GM10847 (cell line): ENCODE data around the gene TANGO2.
A peak's percentile ranks its signal among the peaks of the same experiment; 100 is the strongest.

Experiments used
- POLR2A ChIP-seq: IDR thresholded peaks from 2 replicates; pipeline ENCODE4 v1.6.1; 2011; ENCODE audit not compliant: insufficient read length; ENCODE audit errors: extremely low read depth

TANGO2 gene

GRCh38 chr22:20062766-20063083 is 41.8 kb downstream of the TANGO2 start:
- no peak for TF ChIP-seq POLR2A

- TF ChIP-seq POLR2A: no peak
These were observed 42.6 kb downstream of the TANGO2 start for GRCh38 chr22:20063271-20064139.

- TF ChIP-seq POLR2A: no peak
These were observed 43.2 kb downstream of the TANGO2 start for GRCh38 chr22:20064140-20064480.

GRCh38 chr22:20064545-20065262 is 43.8 kb downstream of the TANGO2 start:
- TF ChIP-seq POLR2A: no peak

- no peak for TF ChIP-seq POLR2A
These were observed 45.1 kb downstream of the TANGO2 start for GRCh38 chr22:20065896-20066616.

GRCh38 chr22:20066617-20067383 is 45.9 kb downstream of the TANGO2 start:
- TF ChIP-seq POLR2A: no peak

GRCh38 chr22:20068640-20069039 is 47.7 kb downstream of the TANGO2 start:
- no peak for TF ChIP-seq POLR2A

GRCh38 chr22:20069331-20070042 is 48.6 kb downstream of the TANGO2 start:
- TF ChIP-seq POLR2A: no peak

- TF ChIP-seq POLR2A: no peak
These were observed 50.6 kb downstream of the TANGO2 start for GRCh38 chr22:20071524-20071972.

GRCh38 chr22:20076627-20077172 is 55.8 kb downstream of the TANGO2 start:
- no peak for TF ChIP-seq POLR2A

- peak; percentile 58 for TF ChIP-seq POLR2A
These were observed 59.0 kb downstream of the TANGO2 start, which contains the start of gene DGCR8 for GRCh38 chr22:20079745-20080444. TSS of gene DGCR8 (plus strand) at chr22:20080241. CDS start at chr22:20085964, 5,723 bp downstream.

GRCh38 chr22:20080445-20080775 is 59.5 kb downstream of the TANGO2 start:
- TF ChIP-seq POLR2A: no peak

- TF ChIP-seq POLR2A: no peak
These were observed 60.1 kb downstream of the TANGO2 start for GRCh38 chr22:20080776-20081654.
